Right lobe of liver (tissue), 6 donors: Measurements from ENCODE around the gene HACD2. TPM values are rescaled to one million over a fixed set of nuclear protein-coding genes. Genes with fewer than 3 reads are reported as not detected.

Experiments
- ATAC-seq, 4 donors: fragments of 200-7000 bp; cut with Tn5 transposase; one replicate each; pipeline ENCODE4 v1.9.1; 2020; ENCODE audit warnings: mild to moderate bottlenecking in 4 of 4, moderate library complexity in 4 of 4
- DNase-seq, 3 donors: peaks; one replicate each; pipeline ENCODE4 v3.0.0-alpha.2; 2020
- H3K27ac ChIP-seq, 3 donors: fragments of 200-600 bp; one replicate each; pipeline ENCODE4 v1.8.0; 2022
- H3K27me3 ChIP-seq, 2 donors: fragments of 200-600 bp; one replicate each; pipeline ENCODE4 v1.8.0; 2022
- H3K36me3 ChIP-seq, 4 donors: fragments of 200-600 bp; sonication (generic) in 1 of 4; one replicate each; pipeline versions ENCODE4 v1.5.1 to v1.8.0; 2017 to 2022; ENCODE audit warnings: control low read depth in 1 of 4
- H3K4me1 ChIP-seq, 4 donors: fragments of 200-600 bp; sonication (generic) in 1 of 4; one replicate each; pipeline versions ENCODE4 v1.5.1 to v1.8.0; 2017 to 2022; ENCODE audit warnings: control low read depth in 1 of 4
- H3K4me3 ChIP-seq, 3 donors: fragments of 200-600 bp; one replicate each; pipeline ENCODE4 v1.8.0; 2022
- H3K9me3 ChIP-seq, 4 donors: fragments of 200-600 bp; sonication (generic) in 1 of 4; one replicate each; pipeline versions ENCODE4 v1.5.1 to v1.8.0; 2017 to 2022; ENCODE audit warnings: control low read depth in 1 of 4
- CTCF ChIP-seq, 4 donors: fragments of 200-600 bp in 3 of 4; fragments of 450-650 bp in 1 of 4; IDR thresholded peaks; one replicate each; pipeline versions ENCODE4 v1.5.1 to v1.8.0; 2016 to 2022; ENCODE audit warnings: antibody characterized with exemption in 4 of 4, mild to moderate bottlenecking in 2 of 4
- POLR2A ChIP-seq: fragments of 450-650 bp; IDR thresholded peaks from one replicate; pipeline ENCODE4 v1.6.1; 2017; ENCODE audit warnings: antibody characterized with exemption, mild to moderate bottlenecking
- WGBS: methylation state at CpG from one replicate; pipeline ENCODE4 v1.1.6; 2018; ENCODE audit warnings: low coverage, low lambda C conversion rate; ENCODE audit not compliant: insufficient coverage; ENCODE audit errors: missing lambda C conversion rate; 5-methylcytosine and 5-hydroxymethylcytosine counted together
- intact Hi-C, 2 donors: fragments of 100-400 bp; cut with DNase I; formaldehyde crosslinking; loops; one replicate each; pipeline versions ENCODE4 v1.11.2 to v1.14.1; 2022
- total RNA-seq, 6 experiments: library from RNA; depleted of rRNA in 2 of 6; stranded (reverse); fragments of >200 nt in 2 of 6; fragmentation: NEBNext Ultra II Directional in 3 of 6; extraction: Animal tissue kit (Norgen Biotek cat#: 25700) in 3 of 6; gene quantifications; one replicate each; pipeline versions ENCODE4 v1.1.0 to v1.2.4, GENCODE V29; 2016 to 2023
- donor health status: DM: no; HTN: yes; CAD: no.
- donor health status: DM: no; HTN: no; CAD: no.
- donor health status: DM: no; HTN: no; CAD: no.
- donor health status: DM: no; HTN: yes; CAD: no.
- donor health status: DM: no; HTN: yes; CAD: no.

Gene HACD2
- total RNA-seq, 6 experiments from 2014 or later = 23.0 to 39.8 (median 27.2) TPM

- TF ChIP-seq POLR2A (no peak), CTCF (IDR thresholded peaks at IDR 0.05) (no peak)
- H3K4me1 ChIP-seq = peaks cover 0 to 13% (median 0%) of the 10 kb centered on the region in 4 donors
- DNase-seq = no peak
- ATAC-seq = no peak
- H3K27ac ChIP-seq = no peak overlapping the region
- WGBS = 33% methylated on average over 1 of the region's 1 CpG
- peaks cover 0 to 11% of the 10 kb centered on the region in 2 donors for H3K27me3 ChIP-seq
- H3K36me3 ChIP-seq = no peaks in the 10 kb centered on the region
- intact Hi-C loops = no loop called here
- H3K4me3 ChIP-seq = no peak overlapping the region
- no peaks in the 10 kb centered on the region for H3K9me3 ChIP-seq
Measured at GRCh38 chr3:123444744-123445143, 140.1 kb downstream of the HACD2 start.

- Histone ChIP-seq H3K4me3 (no peak overlapping the region), H3K36me3 (no peaks in the 10 kb centered on the region), H3K4me1 (peaks cover 0 to 8% (median 0%) of the 10 kb centered on the region in 4 donors), H3K27ac (no peak overlapping the region), H3K27me3 (peaks cover 0 to 9% of the 10 kb centered on the region in 2 donors), H3K9me3 (no peaks in the 10 kb centered on the region)
- no peak for DNase-seq
- intact Hi-C loops = no loop called here
- TF ChIP-seq POLR2A = no peak
- no peak for TF ChIP-seq CTCF (IDR thresholded peaks at IDR 0.05)
- ATAC-seq = no peak
- 65% methylated on average over 6 of the region's 6 CpGs for WGBS
Measured at GRCh38 chr3:123444023-123444422, 140.8 kb downstream of the HACD2 start.

- Histone ChIP-seq H3K9me3 (no peaks in the 10 kb centered on the region), H3K4me3 (no peak overlapping the region), H3K36me3 (no peaks in the 10 kb centered on the region), H3K27ac (no peak overlapping the region), H3K27me3 (no peaks in the 10 kb centered on the region), H3K4me1 (no peaks in the 10 kb centered on the region)
- no peak for ATAC-seq
- WGBS = 78% methylated on average over 6 of the region's 7 CpGs
- TF ChIP-seq POLR2A (no peak), CTCF (IDR thresholded peaks at IDR 0.05) (no peak)
- DNase-seq = no peak
- intact Hi-C loops = no loop called here
Measured at GRCh38 chr3:123442908-123443307, 141.9 kb downstream of the HACD2 start.

- TF ChIP-seq POLR2A (no peak), CTCF (IDR thresholded peaks at IDR 0.05) (no peak)
- H3K27me3 ChIP-seq = no peaks in the 10 kb centered on the region
- DNase-seq (no peak), ATAC-seq (no peak)
- H3K36me3 ChIP-seq = no peaks in the 10 kb centered on the region
- no peaks in the 10 kb centered on the region for H3K9me3 ChIP-seq
- intact Hi-C loops = no loop called here
- no peak overlapping the region for H3K4me3 ChIP-seq
- 87% methylated on average over 5 of the region's 9 CpGs for whole genome bisulfite sequencing
- H3K4me1 ChIP-seq = no peaks in the 10 kb centered on the region
- H3K27ac ChIP-seq = no peak overlapping the region
Measured at GRCh38 chr3:123442125-123442524, 142.7 kb downstream of the HACD2 start.

Other genes starting within 250 kb of the HACD2 start
- 1 to 10 TPM; 1.9 to 3.7 (median 2.7) TPM for gene ADCY5, start 136.0 kb downstream of the HACD2 start, total RNA-seq